Measurements from ENCODE around the gene EXPH5. TPM values are rescaled to one million over a fixed set of nuclear protein-coding genes. Genes with fewer than 3 reads are reported as not detected.

The EXPH5 gene
- total RNA-seq, 1 donor from 2014 or later: 30.8 TPM

DNA sequence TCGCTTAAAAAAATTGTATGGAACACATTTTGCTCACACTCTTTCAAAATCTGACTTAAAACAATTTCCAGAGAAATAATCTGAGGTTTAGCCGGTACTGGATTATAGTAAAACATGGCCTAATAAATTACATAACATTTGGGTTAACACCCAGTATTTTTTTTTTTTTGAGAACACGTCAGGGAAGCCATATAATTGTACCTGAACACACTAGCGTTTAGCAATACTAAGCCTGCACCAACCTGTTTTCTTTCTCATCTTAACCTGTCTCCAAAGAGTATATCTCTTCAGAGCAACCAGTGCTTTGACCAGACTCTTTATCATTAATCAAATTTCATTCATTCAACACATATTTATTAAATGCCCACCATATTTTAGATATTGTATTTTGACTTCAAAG lies 93.4 kb downstream of the EXPH5 start:
- H3K36me3 ChIP-seq: no peaks in the 10 kb centered on the region
- no peak overlapping the region for H3K4me3 ChIP-seq
- H3K27me3 ChIP-seq: no peaks in the 10 kb centered on the region
- ATAC-seq (no peak), DNase-seq (no peak)
- H3K27ac ChIP-seq: no peak overlapping the region
- TF ChIP-seq, protein P1, sequence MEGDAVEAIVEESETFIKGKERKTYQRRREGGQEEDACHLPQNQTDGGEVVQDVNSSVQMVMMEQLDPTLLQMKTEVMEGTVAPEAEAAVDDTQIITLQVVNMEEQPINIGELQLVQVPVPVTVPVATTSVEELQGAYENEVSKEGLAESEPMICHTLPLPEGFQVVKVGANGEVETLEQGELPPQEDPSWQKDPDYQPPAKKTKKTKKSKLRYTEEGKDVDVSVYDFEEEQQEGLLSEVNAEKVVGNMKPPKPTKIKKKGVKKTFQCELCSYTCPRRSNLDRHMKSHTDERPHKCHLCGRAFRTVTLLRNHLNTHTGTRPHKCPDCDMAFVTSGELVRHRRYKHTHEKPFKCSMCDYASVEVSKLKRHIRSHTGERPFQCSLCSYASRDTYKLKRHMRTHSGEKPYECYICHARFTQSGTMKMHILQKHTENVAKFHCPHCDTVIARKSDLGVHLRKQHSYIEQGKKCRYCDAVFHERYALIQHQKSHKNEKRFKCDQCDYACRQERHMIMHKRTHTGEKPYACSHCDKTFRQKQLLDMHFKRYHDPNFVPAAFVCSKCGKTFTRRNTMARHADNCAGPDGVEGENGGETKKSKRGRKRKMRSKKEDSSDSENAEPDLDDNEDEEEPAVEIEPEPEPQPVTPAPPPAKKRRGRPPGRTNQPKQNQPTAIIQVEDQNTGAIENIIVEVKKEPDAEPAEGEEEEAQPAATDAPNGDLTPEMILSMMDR (IDR thresholded peaks at IDR 0.05): no peak
- H3K4me1 ChIP-seq: no peaks in the 10 kb centered on the region
- intact Hi-C loops (cut with DNase I): no loop called here
- H3K9me3 ChIP-seq: no peaks in the 10 kb centered on the region

DNA sequence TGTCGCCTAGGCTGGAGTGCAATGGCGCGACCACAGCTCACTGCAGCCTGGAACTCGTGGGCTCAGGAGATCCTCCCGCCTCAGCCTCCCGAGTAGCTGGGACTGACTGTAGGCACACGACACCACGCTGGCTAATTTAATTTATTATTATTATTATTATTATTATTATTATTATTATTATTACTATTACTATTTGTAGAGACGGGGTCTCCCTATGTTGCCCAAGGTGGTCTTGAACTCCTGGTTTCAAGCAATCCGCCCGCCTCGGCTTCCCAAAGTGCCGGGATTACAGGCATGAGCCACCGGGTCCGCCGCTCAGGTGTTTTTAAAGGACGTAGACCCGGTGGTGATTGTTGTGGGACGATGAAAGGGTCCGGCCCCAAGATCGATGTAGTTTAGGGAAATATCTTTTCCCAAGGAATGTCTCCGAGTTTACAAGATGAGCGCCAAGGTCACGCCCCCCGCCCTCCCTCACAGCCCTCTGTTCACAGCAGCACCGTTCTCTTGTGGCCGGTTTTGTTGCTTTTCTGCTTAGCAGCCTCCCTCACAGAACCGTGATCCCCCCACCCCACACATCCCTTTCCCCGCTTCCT lies 94.7 kb downstream of the EXPH5 start:
- intact Hi-C loops (cut with DNase I): no loop called here
- Histone ChIP-seq H3K27me3 (no peaks in the 10 kb centered on the region), H3K9me3 (no peaks in the 10 kb centered on the region), H3K4me3 (peak overlapping the region; percentile 73), H3K4me1 (no peaks in the 10 kb centered on the region), H3K27ac (peak overlapping the region; percentile 93), H3K36me3 (no peaks in the 10 kb centered on the region)
- DNase-seq: no peak
- TF ChIP-seq, protein P1 (IDR thresholded peaks at IDR 0.05): no peak
- ATAC-seq: no peak

DNA sequence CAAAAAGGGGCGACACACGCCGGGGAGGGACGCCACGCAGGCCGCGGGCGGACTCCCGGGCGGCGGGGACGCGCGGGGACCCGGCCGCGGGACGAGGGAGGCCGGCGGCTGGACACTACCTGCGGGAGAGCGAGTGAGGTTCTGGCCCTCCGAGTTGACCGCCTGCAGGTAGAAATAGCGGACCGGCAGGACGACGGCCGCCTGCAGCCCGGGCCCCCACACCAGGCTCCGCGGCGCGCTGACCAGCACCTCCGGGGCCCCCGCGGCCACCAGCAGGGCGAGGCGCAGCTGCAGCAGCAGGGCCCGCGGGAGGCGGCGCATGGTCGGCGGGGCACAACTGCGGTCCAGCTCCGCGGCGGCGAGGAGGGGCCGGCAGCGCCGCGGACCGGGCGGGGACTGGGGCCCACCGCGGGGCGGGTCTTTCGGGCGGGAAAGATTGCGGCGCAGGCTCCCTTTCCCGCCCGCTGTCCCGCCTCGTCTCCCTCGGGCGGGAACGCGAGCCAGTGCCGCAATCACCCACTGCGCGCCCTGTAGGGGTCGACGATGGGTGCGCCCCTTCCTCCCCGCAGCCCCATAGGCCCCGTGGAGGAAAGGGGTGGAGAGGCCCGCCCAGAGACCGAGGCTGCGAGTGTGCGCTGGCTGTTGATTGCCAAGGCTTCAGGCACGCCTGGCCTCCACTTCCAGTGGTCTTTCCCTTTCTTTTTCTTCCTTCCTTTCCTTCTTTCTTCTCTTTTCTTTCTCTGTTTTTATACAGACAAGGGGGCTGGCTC lies 95.3 kb downstream of the EXPH5 start, which contains the start of gene POGLUT3:
POGLUT3 (minus strand) TSS at position 339 of the 770 bp plus-strand sequence; CDS start at position 321, 18 bp downstream.
- Histone ChIP-seq H3K4me1 (no peaks in the 10 kb centered on the region), H3K27me3 (no peaks in the 10 kb centered on the region), H3K4me3 (peak within 1 kb of the TSS; percentile 73), H3K27ac (peak within 1 kb of the TSS; percentile 93), H3K9me3 (no peaks in the 10 kb centered on the region), H3K36me3 (no peaks in the 10 kb centered on the region)
- intact Hi-C loops (cut with DNase I): no loop called here
- TF ChIP-seq, protein P1 (IDR thresholded peaks at IDR 0.05): no peak
- peak; percentile 84 for ATAC-seq
- peak; percentile 81 for DNase-seq

DNA sequence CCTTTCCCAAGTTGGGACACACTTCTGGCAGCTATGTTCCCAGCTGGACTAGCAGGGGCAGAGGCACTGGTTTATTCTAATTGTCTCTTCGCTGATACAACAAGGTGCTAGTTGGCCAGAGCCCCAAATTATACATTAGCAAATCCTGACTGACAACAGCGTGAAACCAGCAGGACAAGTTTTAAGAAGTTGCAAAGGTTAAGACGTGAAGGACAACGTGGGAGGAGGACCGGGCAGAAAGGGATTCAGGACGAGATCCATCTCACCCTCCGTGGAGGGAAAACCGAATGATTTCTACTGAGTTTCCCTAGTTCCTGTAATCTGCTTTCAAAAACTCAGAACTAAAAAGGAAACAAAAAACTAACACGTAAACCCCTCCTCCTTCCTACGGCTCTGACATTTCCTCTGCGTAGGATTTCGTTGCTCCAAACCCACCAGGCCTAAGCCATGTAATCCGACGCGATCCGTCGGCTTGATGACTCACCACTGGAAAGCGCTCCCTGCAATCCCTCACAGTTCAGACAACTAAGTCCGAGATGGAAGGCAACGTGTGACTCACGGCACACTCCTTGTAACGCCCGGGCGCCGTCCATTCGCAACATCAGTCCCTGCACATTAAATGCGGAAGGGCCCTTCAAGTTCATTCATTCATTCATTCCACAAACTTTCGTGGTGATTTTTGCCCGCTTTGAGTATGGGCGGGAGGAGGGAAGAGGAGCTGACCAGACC lies 96.1 kb downstream of the EXPH5 start:
- peak; percentile 95 for ATAC-seq
- TF ChIP-seq, protein P1 (IDR thresholded peaks at IDR 0.05): no peak
- peak overlapping the region; percentile 73 for H3K4me3 ChIP-seq
- no peaks in the 10 kb centered on the region for H3K4me1 ChIP-seq
- no peaks in the 10 kb centered on the region for H3K27me3 ChIP-seq
- H3K9me3 ChIP-seq: no peaks in the 10 kb centered on the region
- no peaks in the 10 kb centered on the region for H3K36me3 ChIP-seq
- peak overlapping the region; percentile 93 for H3K27ac ChIP-seq
- intact Hi-C loops (cut with DNase I): no loop called here
- peak; percentile 91 for DNase-seq

DNA sequence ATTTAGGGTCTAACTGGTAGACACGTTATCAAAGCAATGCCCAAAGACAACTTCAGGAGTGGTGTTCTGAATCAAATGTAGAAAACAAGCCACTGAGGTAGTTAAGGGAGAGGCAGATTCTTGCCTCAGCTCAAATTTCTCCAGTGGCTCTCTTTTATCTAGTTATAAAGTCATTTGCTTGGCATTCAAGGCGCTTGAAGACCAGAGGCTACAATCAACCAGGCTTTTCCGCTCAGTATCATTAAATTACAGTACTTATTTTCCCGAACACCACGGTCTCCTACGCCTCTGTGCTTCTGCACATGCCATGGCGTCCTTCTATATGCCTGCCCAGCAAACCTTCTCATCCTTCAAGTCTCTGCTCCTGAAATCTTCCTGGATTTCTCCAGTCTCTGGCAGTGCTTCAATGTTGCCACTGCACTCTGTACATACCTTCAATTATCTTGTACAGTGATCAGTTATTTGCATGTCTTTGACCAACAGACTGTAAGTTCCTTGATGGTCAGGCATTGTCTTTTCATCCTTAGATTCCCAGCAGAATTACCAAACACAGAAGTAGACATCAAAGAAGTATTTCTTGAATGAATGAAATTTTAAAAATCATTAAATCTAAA lies 96.8 kb downstream of the EXPH5 start:
- Histone ChIP-seq H3K4me1 (no peaks in the 10 kb centered on the region), H3K27ac (peak overlapping the region; percentile 93), H3K27me3 (no peaks in the 10 kb centered on the region), H3K4me3 (peak overlapping the region; percentile 73), H3K9me3 (no peaks in the 10 kb centered on the region), H3K36me3 (no peaks in the 10 kb centered on the region)
- intact Hi-C loops (cut with DNase I): no loop called here
- TF ChIP-seq, protein P1 (IDR thresholded peaks at IDR 0.05): no peak
- DNase-seq (no peak), ATAC-seq (no peak)

All from upper lobe of right lung (tissue), 1 donor.